HG03139 (cell line): Measurements from ENCODE around the gene ZNF778.
"Not testable (repeated sequence)": the region's sequence is repeated elsewhere in the genome, so short reads cannot be mapped to it uniquely, and the experiment has no call there.

Experiments used
- ATAC-seq: cut with Tn5 transposase; IDR thresholded peaks from one replicate; pipeline ENCODE4 v1.9.1; 2021; ENCODE audit not compliant: unreplicated experiment

Gene ZNF778

GRCh38 chr16:89179656-89180315 is 37.7 kb upstream of the ZNF778 start:
- no peak for ATAC-seq

GRCh38 chr16:89183463-89183862 is 34.0 kb upstream of the ZNF778 start:
- no peak for ATAC-seq

GRCh38 chr16:89183975-89184676 is 33.4 kb upstream of the ZNF778 start:
- no peak for ATAC-seq

GRCh38 chr16:89184677-89184932 is 32.9 kb upstream of the ZNF778 start:
- ATAC-seq, result no peak

- ATAC-seq, result no peak
Measured at GRCh38 chr16:89184933-89185794, 32.3 kb upstream of the ZNF778 start.

- not testable (repeated sequence) for ATAC-seq
Measured at GRCh38 chr16:89185887-89186592, 31.5 kb upstream of the ZNF778 start.

GRCh38 chr16:89186593-89187031 is 30.9 kb upstream of the ZNF778 start:
- not testable (repeated sequence) for ATAC-seq

GRCh38 chr16:89187032-89187769 is 30.3 kb upstream of the ZNF778 start:
- ATAC-seq, result no peak

GRCh38 chr16:89187770-89188392 is 29.6 kb upstream of the ZNF778 start:
- ATAC-seq, result no peak

- not testable (repeated sequence) for ATAC-seq
Measured at GRCh38 chr16:89188471-89189357, 28.8 kb upstream of the ZNF778 start.

- ATAC-seq, result no peak
Measured at GRCh38 chr16:89189358-89190025, 28.0 kb upstream of the ZNF778 start.

GRCh38 chr16:89190150-89190958 is 27.1 kb upstream of the ZNF778 start:
- no peak for ATAC-seq

- ATAC-seq, result no peak
Measured at GRCh38 chr16:89191033-89191900, 26.2 kb upstream of the ZNF778 start.

- no peak for ATAC-seq
Measured at GRCh38 chr16:89191901-89192185, 25.7 kb upstream of the ZNF778 start.

- not testable (repeated sequence) for ATAC-seq
Measured at GRCh38 chr16:89192186-89192955, 25.1 kb upstream of the ZNF778 start.

- ATAC-seq, result no peak
Measured at GRCh38 chr16:89192956-89193575, 24.4 kb upstream of the ZNF778 start.
